Left lung (tissue), 10 donors: Measurements from ENCODE around the gene FAM83C. TPM values are rescaled to one million over a fixed set of nuclear protein-coding genes. Genes with fewer than 3 reads are reported as not detected.

Experiments used
- ATAC-seq: fragments of 200-7000 bp; cut with Tn5 transposase; one replicate; pipeline ENCODE4 v1.9.1; 2020; ENCODE audit warnings: moderate library complexity
- DNase-seq, 4 donors: peaks; one replicate each; pipeline ENCODE4 v3.0.0-alpha.2; 2013 to 2020
- H3K27ac ChIP-seq, 2 donors: fragments of 200-600 bp; sonication (generic) in 1 of 2; one replicate each; pipeline versions ENCODE4 v1.5.0 to v1.8.0; 2020 to 2021
- H3K27me3 ChIP-seq, 2 donors: fragments of 200-600 bp; sonication (generic) in 1 of 2; one replicate each; pipeline versions ENCODE4 v1.5.0 to v1.8.0; 2020 to 2021
- H3K36me3 ChIP-seq, 2 donors: fragments of 200-600 bp; sonication (generic) in 1 of 2; one replicate each; pipeline versions ENCODE4 v1.5.0 to v1.8.0; 2020 to 2021
- H3K4me1 ChIP-seq, 2 donors: fragments of 200-600 bp; one replicate each; pipeline ENCODE4 v1.8.0; 2021
- H3K4me3 ChIP-seq, 2 donors: fragments of 200-600 bp; sonication (generic) in 1 of 2; one replicate each; pipeline versions ENCODE4 v1.5.0 to v1.8.0; 2020 to 2021; ENCODE audit warnings: mild to moderate bottlenecking in 1 of 2
- H3K9me3 ChIP-seq, 2 donors: fragments of 200-600 bp; sonication (generic) in 1 of 2; one replicate each; pipeline versions ENCODE4 v1.5.0 to v1.8.0; 2020 to 2021
- intact Hi-C, 2 donors: fragments of 100-400 bp; cut with DNase I; formaldehyde crosslinking; loops; one replicate each; pipeline versions ENCODE4 v1.11.2 to v1.14.2; 2022
- polyA plus RNA-seq, 6 donors: library from polyadenylated mRNA; unstranded; fragments of 120-200 nt; gene quantifications; one replicate each; pipeline ENCODE4 v1.2.1, GENCODE V29; 2013; ENCODE audit not compliant: insufficient read length in 6 of 6
- total RNA-seq, 2 donors: library from RNA; stranded (reverse); fragmentation: NEBNext Ultra II Directional; extraction: Animal tissue kit (Norgen Biotek cat#: 25700); gene quantifications; one replicate each; pipeline ENCODE4 v1.2.1, GENCODE V29; 2021
- TF ChIP-seq, protein P1 (sequence below), 2 donors: fragments of 200-600 bp; sonication (generic) in 1 of 2; IDR thresholded peaks; one replicate each; pipeline versions ENCODE4 v1.5.0 to v1.8.0; 2021; ENCODE audit warnings: antibody characterized with exemption in 2 of 2
- donor health status: DM: no; HTN: yes; CAD: no.
- donor health status: DM: no; HTN: no; CAD: no.

Gene FAM83C
- total and polyA plus RNA-seq, 8 donors: not detected

DNA sequence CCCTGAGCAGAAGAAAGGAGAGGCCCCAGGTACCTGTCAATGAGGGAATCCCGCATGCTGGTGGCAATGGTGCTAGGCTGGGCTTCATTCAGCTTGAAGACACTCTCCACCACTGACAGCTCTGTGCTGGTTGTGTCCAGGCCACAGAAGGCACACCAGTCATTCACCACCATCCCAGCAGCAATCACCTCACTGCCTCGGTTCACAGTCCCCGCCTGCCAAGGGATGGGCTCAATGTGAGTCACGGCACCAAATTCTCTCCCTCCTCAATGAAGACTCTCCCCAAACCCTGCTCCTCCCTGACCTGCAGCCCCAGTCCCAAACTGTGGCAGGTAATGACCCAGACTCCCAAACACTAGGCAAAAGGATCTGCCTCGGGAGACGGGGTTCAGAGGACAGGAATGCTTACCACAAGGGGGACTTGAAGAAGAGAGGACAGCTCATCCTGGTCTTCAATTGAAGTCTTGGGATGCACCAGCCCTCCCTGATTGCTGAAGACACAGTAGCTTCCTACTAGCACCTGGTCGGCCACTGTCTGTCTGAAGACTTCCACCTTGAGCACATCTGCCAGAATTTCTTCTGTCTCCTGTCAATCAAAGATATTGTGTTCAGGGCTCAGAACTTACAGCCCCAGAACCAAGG is 12.6 kb downstream of the FAM83C start:
- Histone ChIP-seq H3K4me1 (peaks cover 22 to 42% of the 10 kb centered on the region in 2 donors), H3K9me3 (no peaks in the 10 kb centered on the region), H3K4me3 (no peak overlapping the region), H3K36me3 (peaks cover 0 to 52% of the 10 kb centered on the region in 2 donors), H3K27ac (no peak overlapping the region), H3K27me3 (no peaks in the 10 kb centered on the region)
- TF ChIP-seq, protein P1, sequence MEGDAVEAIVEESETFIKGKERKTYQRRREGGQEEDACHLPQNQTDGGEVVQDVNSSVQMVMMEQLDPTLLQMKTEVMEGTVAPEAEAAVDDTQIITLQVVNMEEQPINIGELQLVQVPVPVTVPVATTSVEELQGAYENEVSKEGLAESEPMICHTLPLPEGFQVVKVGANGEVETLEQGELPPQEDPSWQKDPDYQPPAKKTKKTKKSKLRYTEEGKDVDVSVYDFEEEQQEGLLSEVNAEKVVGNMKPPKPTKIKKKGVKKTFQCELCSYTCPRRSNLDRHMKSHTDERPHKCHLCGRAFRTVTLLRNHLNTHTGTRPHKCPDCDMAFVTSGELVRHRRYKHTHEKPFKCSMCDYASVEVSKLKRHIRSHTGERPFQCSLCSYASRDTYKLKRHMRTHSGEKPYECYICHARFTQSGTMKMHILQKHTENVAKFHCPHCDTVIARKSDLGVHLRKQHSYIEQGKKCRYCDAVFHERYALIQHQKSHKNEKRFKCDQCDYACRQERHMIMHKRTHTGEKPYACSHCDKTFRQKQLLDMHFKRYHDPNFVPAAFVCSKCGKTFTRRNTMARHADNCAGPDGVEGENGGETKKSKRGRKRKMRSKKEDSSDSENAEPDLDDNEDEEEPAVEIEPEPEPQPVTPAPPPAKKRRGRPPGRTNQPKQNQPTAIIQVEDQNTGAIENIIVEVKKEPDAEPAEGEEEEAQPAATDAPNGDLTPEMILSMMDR (IDR thresholded peaks at IDR 0.05): no peak
- no peak for DNase-seq
- no peak for ATAC-seq
- intact Hi-C loops: no loop called here

- H3K27ac ChIP-seq: peak overlapping the region in 1 of 2 donors; percentile 99
- intact Hi-C loops: no loop called here
- H3K4me1 ChIP-seq: peaks cover 22 to 42% of the 10 kb centered on the region in 2 donors
- no peaks in the 10 kb centered on the region for H3K9me3 ChIP-seq
- H3K4me3 ChIP-seq: no peak overlapping the region
- DNase-seq: no peak
- no peak for ATAC-seq
- H3K36me3 ChIP-seq: peaks cover 0 to 59% of the 10 kb centered on the region in 2 donors
- TF ChIP-seq, protein P1 (IDR thresholded peaks at IDR 0.05): no peak
- no peaks in the 10 kb centered on the region for H3K27me3 ChIP-seq
These were observed 13.2 kb downstream of the FAM83C start for GRCh38 chr20:35279040-35279439.

- peak; percentile 77 to 98 (median 92) for DNase-seq
- peak within 1 kb of the TSS; percentile 65 to 86 for H3K4me3 ChIP-seq
- ATAC-seq: peak; percentile 96
- TF ChIP-seq, protein P1 (IDR thresholded peaks at IDR 0.05): peak in 1 of 2 donors; percentile 9
- peaks cover 12 to 30% of the 10 kb centered on the region in 2 donors for H3K4me1 ChIP-seq
- peaks cover 0 to 66% of the 10 kb centered on the region in 2 donors for H3K36me3 ChIP-seq
- H3K27ac ChIP-seq: peak within 1 kb of the TSS; percentile 98 to 99
- intact Hi-C loops: no loop called here
- no peaks in the 10 kb centered on the region for H3K9me3 ChIP-seq
- no peaks in the 10 kb centered on the region for H3K27me3 ChIP-seq
These were observed 14.5 kb downstream of the FAM83C start, which contains the start of gene MMP24OS for GRCh38 chr20:35277531-35278395. TSS of gene MMP24OS (minus strand) at chr20:35278122. CDS start at chr20:35277929, 193 bp downstream.

GRCh38 chr20:35277127-35277526 is 15.1 kb downstream of the FAM83C start:
- intact Hi-C loops: no loop called here
- Histone ChIP-seq H3K36me3 (peaks cover 0 to 63% of the 10 kb centered on the region in 2 donors), H3K27ac (peak overlapping the region; percentile 98 to 99), H3K4me1 (peaks cover 12 to 27% of the 10 kb centered on the region in 2 donors), H3K4me3 (peak overlapping the region; percentile 65 to 86), H3K27me3 (no peaks in the 10 kb centered on the region), H3K9me3 (no peaks in the 10 kb centered on the region)
- ATAC-seq: no peak
- DNase-seq: no peak
- TF ChIP-seq, protein P1 (IDR thresholded peaks at IDR 0.05): no peak

DNA sequence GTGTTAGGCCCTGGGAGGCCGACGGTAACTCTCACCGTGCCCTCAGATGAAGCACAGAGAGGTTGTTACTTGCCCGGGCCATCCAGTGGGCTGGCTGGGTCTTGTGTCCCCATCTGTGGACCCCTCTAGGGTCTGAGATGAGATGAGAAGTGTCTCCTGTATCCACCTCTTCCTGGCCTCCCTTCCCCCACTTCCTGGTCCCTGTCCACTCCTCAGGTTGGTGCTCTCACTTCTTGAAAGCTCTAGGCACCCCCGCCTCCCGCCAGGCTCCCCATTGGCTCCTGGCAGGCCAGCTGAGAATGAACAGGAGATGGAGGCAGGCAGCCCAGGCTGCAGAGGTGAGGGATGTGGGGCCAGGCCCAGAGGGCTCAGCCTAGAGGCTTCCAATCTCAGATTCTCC is 15.8 kb downstream of the FAM83C start:
- ATAC-seq (no peak), DNase-seq (no peak)
- no peaks in the 10 kb centered on the region for H3K27me3 ChIP-seq
- no peaks in the 10 kb centered on the region for H3K9me3 ChIP-seq
- H3K36me3 ChIP-seq: peaks cover 0 to 63% of the 10 kb centered on the region in 2 donors
- intact Hi-C loops: no loop called here
- peak overlapping the region; percentile 65 to 86 for H3K4me3 ChIP-seq
- peak overlapping the region; percentile 98 to 99 for H3K27ac ChIP-seq
- peaks cover 12 to 27% of the 10 kb centered on the region in 2 donors for H3K4me1 ChIP-seq
- TF ChIP-seq, protein P1 (IDR thresholded peaks at IDR 0.05): no peak
